Osteocyte (in vitro differentiated cells): ENCODE data around the gene TBC1D10B. TPM values are rescaled to one million over a fixed set of nuclear protein-coding genes. Genes with fewer than 3 reads are reported as not detected.
"Not testable (repeated sequence)": the region's sequence is repeated elsewhere in the genome, so short reads cannot be mapped to it uniquely, and the experiment has no call there.

ENCODE experiments used
- DNase-seq: peaks from one replicate; pipeline ENCODE4 v3.0.0; 2021; ENCODE audit warnings: mixed read lengths; ENCODE audit not compliant: unreplicated experiment; ENCODE audit errors: extremely low spot score
- H3K27ac Mint-ChIP-seq: one replicate; pipeline ENCODE4 v1.8.0; 2021; ENCODE audit warnings: mild to moderate bottlenecking, mixed read lengths; ENCODE audit not compliant: unreplicated experiment
- H3K27me3 Mint-ChIP-seq: one replicate; pipeline ENCODE4 v1.8.0; 2021; ENCODE audit warnings: mixed read lengths; ENCODE audit not compliant: unreplicated experiment
- H3K36me3 Mint-ChIP-seq: one replicate; pipeline ENCODE4 v1.8.0; 2021; ENCODE audit warnings: mixed read lengths; ENCODE audit not compliant: unreplicated experiment
- H3K4me1 Mint-ChIP-seq: one replicate; pipeline ENCODE4 v1.8.0; 2021; ENCODE audit warnings: mixed read lengths; ENCODE audit not compliant: unreplicated experiment
- H3K4me3 Mint-ChIP-seq: one replicate; pipeline ENCODE4 v1.8.0; 2021; ENCODE audit warnings: mild to moderate bottlenecking, moderate library complexity, mixed read lengths; ENCODE audit not compliant: unreplicated experiment
- H3K9me3 Mint-ChIP-seq: one replicate; pipeline ENCODE4 v1.8.0; 2021; ENCODE audit warnings: mixed read lengths; ENCODE audit not compliant: unreplicated experiment
- total RNA-seq: library from RNA; stranded (reverse); gene quantifications from 2 replicates; pipeline ENCODE4 v1.2.1, GENCODE V29; 2021
- TF ChIP-seq, protein P1 (sequence below): fragments of 200-600 bp; sonication (generic); IDR thresholded peaks from 2 replicates; pipeline ENCODE4 v1.5.0; 2021; ENCODE audit warnings: antibody characterized with exemption, mild to moderate bottlenecking, moderate library complexity

Gene TBC1D10B
- total RNA-seq, 1 donor from 2014 or later, result 47.0 TPM

DNA sequence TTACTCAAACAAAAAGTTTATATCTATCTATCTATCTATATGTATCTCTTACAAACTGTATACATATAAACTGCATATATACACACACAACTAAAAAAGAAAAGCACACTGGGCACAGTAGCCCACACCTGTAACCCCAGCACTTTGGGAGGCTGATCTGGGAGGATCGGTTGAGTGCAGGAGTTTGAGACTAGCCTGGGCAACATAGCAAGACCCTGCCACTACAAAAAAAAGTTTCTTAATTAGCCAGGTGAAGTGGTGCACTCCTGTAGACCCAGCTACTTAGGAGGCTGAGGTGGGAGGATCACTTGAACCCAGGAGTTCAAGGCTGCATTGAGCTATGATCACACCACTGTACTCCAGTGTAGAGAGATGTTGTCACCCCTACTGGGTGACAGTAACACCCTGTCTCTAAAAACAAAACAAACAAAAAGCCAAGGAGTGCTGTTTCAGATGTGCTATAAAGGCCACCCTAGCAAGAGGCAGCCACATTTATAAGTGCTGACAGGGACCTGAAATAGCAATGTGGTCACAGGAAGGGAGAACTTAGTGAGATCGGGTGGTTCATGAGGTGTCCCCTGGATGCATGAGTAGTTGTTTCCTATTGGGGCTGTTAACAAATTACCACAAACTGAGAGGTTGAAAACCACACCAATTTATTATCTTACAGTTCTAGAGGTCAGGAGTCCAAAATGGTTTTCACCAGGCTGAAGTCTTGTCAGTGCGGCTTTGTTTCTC, 20.0 kb downstream of the TBC1D10B start:
- Mint-ChIP-seq H3K36me3 (peaks cover 20% of the 10 kb centered on the region), H3K4me1 (peaks cover 16% of the 10 kb centered on the region), H3K27ac (no peak overlapping the region), H3K9me3 (no peaks in the 10 kb centered on the region), H3K27me3 (no peaks in the 10 kb centered on the region), H3K4me3 (no peak overlapping the region)
- TF ChIP-seq, protein P1, sequence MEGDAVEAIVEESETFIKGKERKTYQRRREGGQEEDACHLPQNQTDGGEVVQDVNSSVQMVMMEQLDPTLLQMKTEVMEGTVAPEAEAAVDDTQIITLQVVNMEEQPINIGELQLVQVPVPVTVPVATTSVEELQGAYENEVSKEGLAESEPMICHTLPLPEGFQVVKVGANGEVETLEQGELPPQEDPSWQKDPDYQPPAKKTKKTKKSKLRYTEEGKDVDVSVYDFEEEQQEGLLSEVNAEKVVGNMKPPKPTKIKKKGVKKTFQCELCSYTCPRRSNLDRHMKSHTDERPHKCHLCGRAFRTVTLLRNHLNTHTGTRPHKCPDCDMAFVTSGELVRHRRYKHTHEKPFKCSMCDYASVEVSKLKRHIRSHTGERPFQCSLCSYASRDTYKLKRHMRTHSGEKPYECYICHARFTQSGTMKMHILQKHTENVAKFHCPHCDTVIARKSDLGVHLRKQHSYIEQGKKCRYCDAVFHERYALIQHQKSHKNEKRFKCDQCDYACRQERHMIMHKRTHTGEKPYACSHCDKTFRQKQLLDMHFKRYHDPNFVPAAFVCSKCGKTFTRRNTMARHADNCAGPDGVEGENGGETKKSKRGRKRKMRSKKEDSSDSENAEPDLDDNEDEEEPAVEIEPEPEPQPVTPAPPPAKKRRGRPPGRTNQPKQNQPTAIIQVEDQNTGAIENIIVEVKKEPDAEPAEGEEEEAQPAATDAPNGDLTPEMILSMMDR, result no peak
- no peak for DNase-seq

DNA sequence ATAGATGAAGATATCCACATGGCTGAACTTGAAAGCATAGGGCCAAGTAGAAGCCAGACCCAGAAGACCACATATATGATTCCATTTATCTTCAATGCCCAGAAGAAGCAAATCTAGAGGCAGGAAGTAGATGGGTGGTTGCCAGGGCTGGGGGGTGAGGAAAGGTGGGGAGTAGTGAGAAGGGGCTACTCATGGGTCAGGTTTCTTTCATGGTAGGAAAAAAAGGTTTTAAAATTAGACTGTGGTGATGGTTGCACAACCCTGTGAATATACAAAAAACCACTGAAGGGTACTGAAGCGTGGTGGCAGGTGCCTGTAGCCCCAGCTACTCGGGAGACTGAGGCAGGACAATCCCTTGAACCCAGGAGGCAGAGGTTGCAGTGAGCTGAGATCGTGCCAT, 20.6 kb downstream of the TBC1D10B start:
- Mint-ChIP-seq H3K4me3 (no peak overlapping the region), H3K27ac (no peak overlapping the region)

DNA sequence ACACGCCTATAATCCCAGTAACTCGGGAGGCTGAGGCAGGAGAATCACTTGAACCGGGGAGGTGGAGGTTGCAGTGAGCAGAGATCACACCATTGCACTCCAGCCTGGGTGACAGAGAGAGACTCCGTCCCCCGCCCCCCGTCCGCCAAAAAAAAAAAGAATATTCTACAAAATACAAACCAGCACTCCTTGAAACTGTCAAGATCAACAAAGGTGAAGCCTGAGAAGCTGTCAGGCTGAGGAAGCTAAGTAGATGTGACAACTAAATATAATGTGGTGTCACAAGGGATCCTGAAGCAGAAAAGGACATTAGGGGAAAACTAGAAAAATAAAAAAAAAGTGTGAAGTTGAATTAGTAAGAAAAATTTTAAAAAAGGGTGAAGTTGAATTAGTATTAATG, 21.4 kb downstream of the TBC1D10B start:
- Mint-ChIP-seq H3K4me3 (no peak overlapping the region), H3K4me1 (peaks cover 9% of the 10 kb centered on the region), H3K27ac (no peak overlapping the region), H3K36me3 (peaks cover 20% of the 10 kb centered on the region), H3K9me3 (no peaks in the 10 kb centered on the region), H3K27me3 (no peaks in the 10 kb centered on the region)
- TF ChIP-seq, protein P1, result no peak
- DNase-seq, result no peak

More for the DNA sequence above, 20.6 kb downstream of the TBC1D10B start:
- Mint-ChIP-seq H3K9me3 (no peaks in the 10 kb centered on the region), H3K36me3 (peaks cover 20% of the 10 kb centered on the region), H3K4me1 (peaks cover 16% of the 10 kb centered on the region), H3K27me3 (no peaks in the 10 kb centered on the region)
- TF ChIP-seq, protein P1, result no peak
- no peak for DNase-seq

DNA sequence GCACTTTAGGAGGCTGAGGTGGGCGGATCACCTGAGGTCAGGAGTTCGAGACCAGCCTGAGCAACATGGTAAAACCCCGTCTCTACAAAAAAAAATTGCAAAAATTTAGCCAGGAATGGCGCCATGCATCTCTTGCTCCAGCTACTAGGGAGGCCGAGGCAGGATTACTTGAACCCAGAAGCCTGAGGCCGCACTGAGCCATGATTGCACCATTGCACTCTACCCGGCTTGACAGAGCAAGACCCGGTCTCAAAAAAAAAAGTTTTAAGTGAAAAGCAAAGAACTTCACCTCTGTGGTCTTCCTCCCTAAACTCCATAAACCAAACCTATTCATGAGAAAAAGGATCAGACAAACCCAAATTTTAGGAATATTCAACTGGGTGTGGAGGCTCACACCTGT, 22.2 kb downstream of the TBC1D10B start:
- peaks cover 16% of the 10 kb centered on the region for H3K36me3 Mint-ChIP-seq
- H3K27me3 Mint-ChIP-seq, result no peaks in the 10 kb centered on the region
- no peak overlapping the region for H3K4me3 Mint-ChIP-seq
- peaks cover 4% of the 10 kb centered on the region for H3K4me1 Mint-ChIP-seq
- no peak overlapping the region for H3K27ac Mint-ChIP-seq
- TF ChIP-seq, protein P1, result no peak
- no peak for DNase-seq
- H3K9me3 Mint-ChIP-seq, result no peaks in the 10 kb centered on the region

DNA sequence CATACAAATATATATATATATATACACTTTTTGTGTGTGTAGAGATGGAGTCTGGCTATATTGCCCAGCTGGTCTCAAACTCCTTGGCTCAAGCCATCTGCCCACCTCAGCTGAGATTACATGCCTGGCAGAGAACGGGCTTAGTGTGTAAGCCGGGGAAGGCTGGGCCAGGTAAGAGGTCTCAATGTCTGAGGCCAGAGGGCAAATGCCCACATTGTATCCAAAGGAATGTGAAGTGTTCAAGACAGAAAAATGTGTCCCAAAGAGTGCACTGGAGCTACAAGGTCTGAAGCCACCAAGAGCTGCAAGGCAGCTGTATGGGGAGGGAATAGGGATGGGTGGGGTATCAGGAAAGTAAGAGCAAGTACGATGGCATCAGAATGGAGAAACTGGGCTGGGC, 24.0 kb downstream of the TBC1D10B start:
- Mint-ChIP-seq H3K4me1 (no peaks in the 10 kb centered on the region), H3K36me3 (peaks cover 7% of the 10 kb centered on the region), H3K27me3 (no peaks in the 10 kb centered on the region), H3K4me3 (no peak overlapping the region), H3K27ac (no peak overlapping the region), H3K9me3 (no peaks in the 10 kb centered on the region)
- DNase-seq, result peak; percentile 46
- TF ChIP-seq, protein P1, result no peak

DNA sequence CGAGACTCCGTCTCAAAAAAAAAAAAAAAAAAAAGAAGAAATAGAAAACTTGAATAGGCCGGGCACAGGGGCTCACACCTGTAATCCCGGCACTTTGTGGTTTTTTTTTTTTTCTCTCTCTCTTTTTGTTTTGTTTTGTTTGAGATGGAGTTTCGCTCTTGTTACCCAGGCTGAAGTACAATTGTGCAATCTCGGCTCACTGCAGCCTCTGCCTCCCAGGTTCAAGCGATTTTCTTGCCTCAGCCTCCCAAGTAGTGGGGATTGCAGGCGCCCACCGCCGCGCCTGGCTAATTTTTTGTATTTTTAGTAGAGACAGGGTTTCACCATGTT, 26.8 kb downstream of the TBC1D10B start:
- H3K36me3 Mint-ChIP-seq, H3K4me1 Mint-ChIP-seq, H3K9me3 Mint-ChIP-seq, H3K27me3 Mint-ChIP-seq, H3K4me3 Mint-ChIP-seq, H3K27ac Mint-ChIP-seq: not testable (repeated sequence)
- DNase-seq, result peak; percentile 48
